Measurements from ENCODE around the gene CCDC88C. TPM values are rescaled to one million over a fixed set of nuclear protein-coding genes. Genes with fewer than 3 reads are reported as not detected.
"Not testable (repeated sequence)": the region's sequence is repeated elsewhere in the genome, so short reads cannot be mapped to it uniquely, and the experiment has no call there.

The CCDC88C gene
- total RNA-seq, 1 donor = 77.3 TPM

GRCh38 chr14:91237219-91237618, 180.4 kb downstream of the CCDC88C start:
- DNase-seq (ENCODE audit: low read depth in 2 of 3, low spot score in 2 of 3) = no peak

- no peak for DNase-seq (ENCODE audit: low read depth in 2 of 3, low spot score in 2 of 3)
These were observed 181.8 kb downstream of the CCDC88C start for GRCh38 chr14:91235841-91236240.

- no peak for DNase-seq (ENCODE audit: low read depth in 2 of 3, low spot score in 2 of 3)
These were observed 182.9 kb downstream of the CCDC88C start for GRCh38 chr14:91234791-91235114.

GRCh38 chr14:91233936-91234790, 183.5 kb downstream of the CCDC88C start:
- no peak for DNase-seq (ENCODE audit: low read depth in 2 of 3, low spot score in 2 of 3)

- DNase-seq (ENCODE audit: low read depth in 2 of 3, low spot score in 2 of 3) = no peak
These were observed 185.0 kb downstream of the CCDC88C start for GRCh38 chr14:91232603-91233002.

GRCh38 chr14:91232052-91232451, 185.6 kb downstream of the CCDC88C start:
- no peak for DNase-seq (ENCODE audit: low read depth in 2 of 3, low spot score in 2 of 3)

GRCh38 chr14:91231446-91231845, 186.2 kb downstream of the CCDC88C start:
- DNase-seq (ENCODE audit: low read depth in 2 of 3, low spot score in 2 of 3) = no peak

- no peak for DNase-seq (ENCODE audit: low read depth in 2 of 3, low spot score in 2 of 3)
These were observed 187.1 kb downstream of the CCDC88C start for GRCh38 chr14:91230397-91231035.

GRCh38 chr14:91229743-91230200, 187.8 kb downstream of the CCDC88C start:
- DNase-seq (ENCODE audit: low read depth in 2 of 3, low spot score in 2 of 3) = peak in 2 of 3 donors; percentile 80 to 88

- DNase-seq (ENCODE audit: low read depth in 2 of 3, low spot score in 2 of 3) = no peak
These were observed 188.6 kb downstream of the CCDC88C start for GRCh38 chr14:91229005-91229382.

- DNase-seq (ENCODE audit: low read depth in 2 of 3, low spot score in 2 of 3) = no peak
These were observed 189.3 kb downstream of the CCDC88C start for GRCh38 chr14:91228112-91229004.

- DNase-seq (ENCODE audit: low read depth in 2 of 3, low spot score in 2 of 3) = no peak
These were observed 190.4 kb downstream of the CCDC88C start for GRCh38 chr14:91227183-91227628.

GRCh38 chr14:91226360-91226759, 191.3 kb downstream of the CCDC88C start:
- DNase-seq (ENCODE audit: low read depth in 2 of 3, low spot score in 2 of 3) = not testable (repeated sequence)

- DNase-seq (ENCODE audit: low read depth in 2 of 3, low spot score in 2 of 3) = no peak
These were observed 192.6 kb downstream of the CCDC88C start for GRCh38 chr14:91225025-91225424.

- DNase-seq (ENCODE audit: low read depth in 2 of 3, low spot score in 2 of 3) = no peak
These were observed 194.4 kb downstream of the CCDC88C start for GRCh38 chr14:91223028-91223783.

Other genes starting within 250 kb of the CCDC88C start
- 0.81 TPM for gene GPR68, start 173.1 kb downstream of the CCDC88C start, total RNA-seq
- gene PPP4R3A, start 92.5 kb upstream of the CCDC88C start, total RNA-seq = 31.2 TPM

Measured in hematopoietic multipotent progenitor cell (in vitro differentiated cells).